ENCODE measurements around the gene ACAT2. TPM values are rescaled to one million over a fixed set of nuclear protein-coding genes. Genes with fewer than 3 reads are reported as not detected.

The ACAT2 gene
- total RNA-seq, 1 experiment from 2014 or later: 79.7 TPM

Other genes with a start within 250 kb of the ACAT2 start
- gene SOD2, start 68.8 kb upstream of the ACAT2 start, total RNA-seq (2014; rRNA removed; shearing (Covaris generic)): 33.1 and 38.2 TPM in 2 replicates
- 95.8 and 169 TPM in 2 replicates for gene WTAP, start 34.5 kb upstream of the ACAT2 start, total RNA-seq (2014; rRNA removed; shearing (Covaris generic))
- gene TCP1, start 27.6 kb downstream of the ACAT2 start, total RNA-seq (2014; rRNA removed; shearing (Covaris generic)): 167 and 216 TPM in 2 replicates
- gene MRPL18, start 28.4 kb downstream of the ACAT2 start, total RNA-seq (2014; rRNA removed; shearing (Covaris generic)): 153 and 158 TPM in 2 replicates
- gene PNLDC1, start 38.2 kb downstream of the ACAT2 start, total RNA-seq (2014; rRNA removed; shearing (Covaris generic)): not detected in 2 replicates
- gene MAS1, start 128.9 kb downstream of the ACAT2 start, total RNA-seq (2014; rRNA removed; shearing (Covaris generic)): not detected in 2 replicates
- gene IGF2R, start 207.0 kb downstream of the ACAT2 start, total RNA-seq (2014; rRNA removed; shearing (Covaris generic)): 35.9 and 49.2 TPM in 2 replicates

Data from G401 (cell line).